Neural progenitor cell (in vitro differentiated cells): ENCODE measurements around the gene ROM1. TPM values are rescaled to one million over a fixed set of nuclear protein-coding genes. Genes with fewer than 3 reads are reported as not detected.
"Not testable (repeated sequence)": the region's sequence is repeated elsewhere in the genome, so short reads cannot be mapped to it uniquely, and the experiment has no call there.

Experiments used
- DNase-seq: peaks from one replicate; pipeline ENCODE4 v3.0.0-alpha.2; 2016; ENCODE audit warnings: low spot score
- H2AFZ ChIP-seq: fragments of 200-600 bp; sonication (generic); replicated peaks from 2 replicates; pipeline ENCODE4 v1.6.1; 2016; ENCODE audit warnings: antibody characterized with exemption
- H3F3A ChIP-seq: fragments of 200-600 bp; sonication (generic); 2 replicates; pipeline ENCODE4 v1.6.1; 2016; ENCODE audit warnings: antibody characterized with exemption, low read depth
- H3K27ac ChIP-seq: fragments of 200-600 bp; sonication (generic); 2 replicates; pipeline ENCODE4 v1.5.1; 2016; ENCODE audit warnings: mild to moderate bottlenecking
- H3K27me3 ChIP-seq: fragments of 200-600 bp; sonication (generic); 2 replicates; pipeline ENCODE4 v1.6.1; 2016; ENCODE audit warnings: mild to moderate bottlenecking, moderate library complexity
- H3K36me3 ChIP-seq: fragments of 200-600 bp; sonication (generic); 2 replicates; pipeline ENCODE4 v1.5.1; 2016
- H3K4me1 ChIP-seq: fragments of 200-600 bp; sonication (generic); 2 replicates; pipeline ENCODE4 v1.6.1; 2016; ENCODE audit warnings: mixed run types
- H3K4me2 ChIP-seq: fragments of 200-600 bp; sonication (generic); 2 replicates; pipeline ENCODE4 v1.6.1; 2016
- H3K4me3 ChIP-seq: fragments of 200-600 bp; sonication (generic); 2 replicates; pipeline ENCODE4 v1.5.1; 2016
- H3K79me2 ChIP-seq: fragments of 200-600 bp; sonication (generic); 2 replicates; pipeline ENCODE4 v1.6.1; 2016; ENCODE audit warnings: low read depth
- H3K9ac ChIP-seq: fragments of 200-600 bp; sonication (generic); 2 replicates; pipeline ENCODE4 v1.6.1; 2016
- H3K9me3 ChIP-seq: fragments of 200-600 bp; sonication (generic); 2 replicates; pipeline ENCODE4 v1.5.1; 2016; ENCODE audit warnings: low read depth
- H4K20me1 ChIP-seq: fragments of 200-600 bp; sonication (generic); 2 replicates; pipeline ENCODE4 v1.6.1; 2016; ENCODE audit warnings: low read depth
- H3K27ac Mint-ChIP-seq: 3 replicates; pipeline ENCODE4 v1.8.0; 2021; ENCODE audit warnings: mixed read lengths
- H3K27me3 Mint-ChIP-seq: 2 replicates; pipeline ENCODE4 v1.8.0; 2022; ENCODE audit warnings: low read depth, mild to moderate bottlenecking, inconsistent platforms, moderate library complexity, mixed read lengths; ENCODE audit not compliant: insufficient read depth
- H3K36me3 Mint-ChIP-seq: 3 replicates; pipeline ENCODE4 v1.8.0; 2021; ENCODE audit warnings: mixed read lengths
- H3K4me1 Mint-ChIP-seq: 3 replicates; pipeline ENCODE4 v1.8.0; 2021; ENCODE audit warnings: mixed read lengths
- H3K4me3 Mint-ChIP-seq: 3 replicates; pipeline ENCODE4 v1.8.0; 2021; ENCODE audit warnings: mild to moderate bottlenecking, moderate library complexity, mixed read lengths
- H3K9me3 Mint-ChIP-seq: 3 replicates; pipeline ENCODE4 v1.8.0; 2020; ENCODE audit warnings: mixed read lengths
- EZH2 ChIP-seq: fragments of 200-600 bp; sonication (generic); IDR thresholded peaks from 2 replicates; pipeline ENCODE4 v1.6.1; 2017; ENCODE audit warnings: antibody characterized with exemption, mild to moderate bottlenecking, moderate library complexity
- EZH2phosphoT487 ChIP-seq: fragments of 200-600 bp; sonication (generic); IDR thresholded peaks from 2 replicates; pipeline ENCODE4 v1.6.1; 2017; ENCODE audit warnings: antibody characterized with exemption
- total RNA-seq: library from RNA; depleted of rRNA; stranded (reverse); fragments of >200 nt; gene quantifications from 2 replicates; pipeline ENCODE4 v1.2.3, GENCODE V29; 2015; ENCODE audit warnings: low replicate concordance
- TF ChIP-seq, protein P1 (sequence below): fragments of 200-600 bp; sonication (generic); IDR thresholded peaks from 2 replicates; pipeline ENCODE4 v1.5.1; 2017; ENCODE audit warnings: antibody characterized with exemption, mild to moderate bottlenecking

ROM1 gene
- total RNA-seq, 1 donor from 2014 or later = not detected

DNA sequence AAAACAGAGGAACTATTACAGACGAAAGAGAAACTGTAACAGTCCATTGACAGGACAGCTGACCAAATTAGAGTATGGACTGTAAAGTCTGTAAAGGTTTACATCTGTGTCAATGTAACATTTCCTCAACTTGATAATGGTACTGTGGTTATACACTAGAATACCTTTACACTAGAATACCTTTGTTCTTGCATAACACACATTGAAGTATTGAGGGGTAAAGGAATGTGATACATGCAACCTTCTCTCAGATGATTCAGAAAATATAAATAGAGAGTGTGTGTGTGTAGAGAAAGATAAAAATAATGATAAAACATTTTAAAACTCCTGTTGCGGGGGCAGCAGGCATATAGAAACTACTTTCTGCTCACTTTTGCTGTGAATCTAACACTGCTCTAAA is 33.8 kb upstream of the ROM1 start:
- H3K4me3 ChIP-seq = no peak overlapping the region
- no peak for DNase-seq
- H3K36me3 Mint-ChIP-seq = peaks cover 19% of the 10 kb centered on the region
- H3K27me3 ChIP-seq = no peaks in the 10 kb centered on the region
- no peak overlapping the region for H3K27ac Mint-ChIP-seq
- TF ChIP-seq EZH2 = no peak
- TF ChIP-seq EZH2phosphoT487 = no peak
- TF ChIP-seq, protein P1, sequence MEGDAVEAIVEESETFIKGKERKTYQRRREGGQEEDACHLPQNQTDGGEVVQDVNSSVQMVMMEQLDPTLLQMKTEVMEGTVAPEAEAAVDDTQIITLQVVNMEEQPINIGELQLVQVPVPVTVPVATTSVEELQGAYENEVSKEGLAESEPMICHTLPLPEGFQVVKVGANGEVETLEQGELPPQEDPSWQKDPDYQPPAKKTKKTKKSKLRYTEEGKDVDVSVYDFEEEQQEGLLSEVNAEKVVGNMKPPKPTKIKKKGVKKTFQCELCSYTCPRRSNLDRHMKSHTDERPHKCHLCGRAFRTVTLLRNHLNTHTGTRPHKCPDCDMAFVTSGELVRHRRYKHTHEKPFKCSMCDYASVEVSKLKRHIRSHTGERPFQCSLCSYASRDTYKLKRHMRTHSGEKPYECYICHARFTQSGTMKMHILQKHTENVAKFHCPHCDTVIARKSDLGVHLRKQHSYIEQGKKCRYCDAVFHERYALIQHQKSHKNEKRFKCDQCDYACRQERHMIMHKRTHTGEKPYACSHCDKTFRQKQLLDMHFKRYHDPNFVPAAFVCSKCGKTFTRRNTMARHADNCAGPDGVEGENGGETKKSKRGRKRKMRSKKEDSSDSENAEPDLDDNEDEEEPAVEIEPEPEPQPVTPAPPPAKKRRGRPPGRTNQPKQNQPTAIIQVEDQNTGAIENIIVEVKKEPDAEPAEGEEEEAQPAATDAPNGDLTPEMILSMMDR = no peak
- H3K4me2 ChIP-seq = no peak overlapping the region
- H3K9ac ChIP-seq = no peak overlapping the region
- no peak overlapping the region for H3K4me3 Mint-ChIP-seq
- peaks cover 6% of the 10 kb centered on the region for H3K4me1 ChIP-seq
- no peaks in the 10 kb centered on the region for H3K9me3 Mint-ChIP-seq
- H3K9me3 ChIP-seq = no peaks in the 10 kb centered on the region
- no peak overlapping the region for H3K27ac ChIP-seq
- peaks cover 13% of the 10 kb centered on the region for H3K79me2 ChIP-seq
- peaks cover 7% of the 10 kb centered on the region for H3F3A ChIP-seq
- H2AFZ ChIP-seq = no peak overlapping the region
- peaks cover 3% of the 10 kb centered on the region for H4K20me1 ChIP-seq
- H3K4me1 Mint-ChIP-seq = peaks cover 9% of the 10 kb centered on the region
- H3K27me3 Mint-ChIP-seq = peaks cover 6% of the 10 kb centered on the region
- H3K36me3 ChIP-seq = no peaks in the 10 kb centered on the region

DNA sequence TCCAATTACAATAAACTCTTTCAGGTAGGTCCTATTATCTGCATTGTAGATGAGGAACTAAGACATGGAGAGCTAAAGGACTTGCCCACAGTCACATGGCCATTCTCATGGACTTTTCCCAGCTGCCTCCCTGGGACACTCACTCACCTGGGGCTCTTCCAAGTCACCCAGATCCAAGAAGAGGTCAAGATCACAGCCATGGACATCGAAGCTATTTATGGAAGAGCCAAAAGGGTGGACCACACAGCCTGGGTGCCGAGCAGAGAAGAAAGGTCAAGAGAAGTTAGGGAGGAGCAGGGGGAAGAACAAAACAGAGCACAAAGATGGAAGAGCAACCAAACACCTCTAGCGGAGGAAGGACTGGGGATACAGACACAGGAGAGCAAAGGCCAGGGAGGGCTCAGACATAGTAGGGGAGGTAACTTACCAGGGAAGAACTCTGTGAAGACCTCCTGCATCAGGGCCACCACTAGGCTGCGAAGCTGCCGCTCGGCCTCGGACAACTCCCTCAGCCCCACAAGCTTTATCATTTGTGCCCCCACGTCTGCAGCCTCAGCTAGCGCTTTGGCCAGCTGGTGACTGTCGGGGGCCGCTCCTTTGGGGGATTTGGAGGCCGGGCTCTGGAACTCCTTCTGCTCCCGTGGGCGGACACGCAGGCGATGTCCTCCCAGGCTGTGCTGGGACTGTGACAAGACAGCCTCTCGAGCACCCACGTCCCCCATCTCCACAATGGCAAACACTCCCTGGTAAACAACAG is 31.9 kb upstream of the ROM1 start:
- Histone ChIP-seq H3K36me3 (no peaks in the 10 kb centered on the region), H3K4me2 (no peak overlapping the region), H3K9me3 (no peaks in the 10 kb centered on the region), H3K4me1 (no peaks in the 10 kb centered on the region), H3K27ac (no peak overlapping the region), H2AFZ (no peak overlapping the region), H3F3A (no peaks in the 10 kb centered on the region), H3K4me3 (no peak overlapping the region), H3K27me3 (no peaks in the 10 kb centered on the region), H4K20me1 (no peaks in the 10 kb centered on the region), H3K9ac (no peak overlapping the region), H3K79me2 (peaks cover 14% of the 10 kb centered on the region)
- Mint-ChIP-seq H3K4me3 (no peak overlapping the region), H3K27ac (no peak overlapping the region), H3K27me3 (no peaks in the 10 kb centered on the region), H3K36me3 (peaks cover 17% of the 10 kb centered on the region), H3K4me1 (no peaks in the 10 kb centered on the region), H3K9me3 (no peaks in the 10 kb centered on the region)
- DNase-seq = no peak
- TF ChIP-seq EZH2phosphoT487 (no peak), EZH2 (no peak)
- TF ChIP-seq, protein P1 = no peak

DNA sequence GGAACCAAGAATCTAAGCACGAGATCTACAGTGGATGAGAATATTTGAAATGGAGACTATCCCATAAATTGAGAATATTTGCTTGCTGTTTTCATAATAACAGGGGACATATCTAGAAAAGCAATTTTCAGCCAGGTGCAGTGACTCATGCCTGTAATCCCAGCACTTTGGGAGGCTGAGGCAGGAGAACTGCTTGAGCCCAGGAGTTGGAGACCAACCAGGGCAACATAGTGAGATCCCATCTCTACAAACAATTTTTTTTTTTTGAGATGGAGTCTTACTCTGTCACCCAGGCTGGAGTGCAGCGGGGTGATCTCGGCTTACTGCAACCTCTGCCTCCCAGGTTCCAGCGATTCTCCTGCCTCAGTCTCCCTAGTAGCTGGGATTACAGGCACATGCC is 31.3 kb upstream of the ROM1 start:
- not testable (repeated sequence) for H3K27me3 Mint-ChIP-seq, H2AFZ ChIP-seq, H3K27me3 ChIP-seq, H3K4me3 ChIP-seq, DNase-seq, H3K4me1 ChIP-seq, H3K27ac Mint-ChIP-seq, H3K4me1 Mint-ChIP-seq, H3K4me2 ChIP-seq, H3F3A ChIP-seq, H3K36me3 ChIP-seq, H3K9me3 Mint-ChIP-seq, H4K20me1 ChIP-seq, H3K4me3 Mint-ChIP-seq, H3K9me3 ChIP-seq, H3K27ac ChIP-seq, H3K9ac ChIP-seq
- peaks cover 17% of the 10 kb centered on the region for H3K79me2 ChIP-seq
- H3K36me3 Mint-ChIP-seq = peaks cover 19% of the 10 kb centered on the region

DNA sequence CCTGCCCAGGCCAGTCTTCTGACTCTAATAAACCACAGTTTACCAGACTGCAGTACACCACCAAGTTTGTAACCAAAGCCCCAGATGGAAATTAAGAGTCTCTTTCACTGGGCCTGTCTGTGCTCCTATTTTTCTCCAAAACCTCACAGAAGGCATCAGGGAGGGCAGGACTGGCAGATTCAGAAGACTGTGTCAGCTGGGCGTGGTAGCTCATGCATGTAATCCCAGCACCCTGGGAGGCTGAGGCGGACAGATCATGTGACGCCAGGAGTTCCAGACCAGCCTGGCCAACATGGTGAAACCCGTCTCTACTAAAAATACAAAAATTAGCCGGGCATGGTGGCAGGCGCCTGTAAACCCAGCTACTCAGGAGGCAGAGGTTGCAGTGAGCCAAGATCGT is 27.7 kb upstream of the ROM1 start:
- H3K27ac ChIP-seq, H3K4me1 Mint-ChIP-seq, H3K4me1 ChIP-seq, H3K27me3 ChIP-seq, H3K9ac ChIP-seq, H3K4me3 Mint-ChIP-seq, H3K4me3 ChIP-seq, H3K27me3 Mint-ChIP-seq, H2AFZ ChIP-seq, H4K20me1 ChIP-seq, H3K4me2 ChIP-seq, DNase-seq, H3K9me3 Mint-ChIP-seq, H3K36me3 ChIP-seq, H3K9me3 ChIP-seq, H3K27ac Mint-ChIP-seq: not testable (repeated sequence)
- Histone ChIP-seq H3K79me2 (peaks cover 24% of the 10 kb centered on the region), H3F3A (peaks cover 15% of the 10 kb centered on the region)
- peaks cover 19% of the 10 kb centered on the region for H3K36me3 Mint-ChIP-seq
